ENCODE results near the gene UGT2B10.

Gene UGT2B10

GRCh38 chr4:68878048-68878447 is 62.3 kb downstream of the UGT2B10 start:
- DNase-seq (ENCODE audit: low spot score) (no peak), ATAC-seq (ENCODE audit: low read depth) (no peak)
- TF ChIP-seq, protein P1, sequence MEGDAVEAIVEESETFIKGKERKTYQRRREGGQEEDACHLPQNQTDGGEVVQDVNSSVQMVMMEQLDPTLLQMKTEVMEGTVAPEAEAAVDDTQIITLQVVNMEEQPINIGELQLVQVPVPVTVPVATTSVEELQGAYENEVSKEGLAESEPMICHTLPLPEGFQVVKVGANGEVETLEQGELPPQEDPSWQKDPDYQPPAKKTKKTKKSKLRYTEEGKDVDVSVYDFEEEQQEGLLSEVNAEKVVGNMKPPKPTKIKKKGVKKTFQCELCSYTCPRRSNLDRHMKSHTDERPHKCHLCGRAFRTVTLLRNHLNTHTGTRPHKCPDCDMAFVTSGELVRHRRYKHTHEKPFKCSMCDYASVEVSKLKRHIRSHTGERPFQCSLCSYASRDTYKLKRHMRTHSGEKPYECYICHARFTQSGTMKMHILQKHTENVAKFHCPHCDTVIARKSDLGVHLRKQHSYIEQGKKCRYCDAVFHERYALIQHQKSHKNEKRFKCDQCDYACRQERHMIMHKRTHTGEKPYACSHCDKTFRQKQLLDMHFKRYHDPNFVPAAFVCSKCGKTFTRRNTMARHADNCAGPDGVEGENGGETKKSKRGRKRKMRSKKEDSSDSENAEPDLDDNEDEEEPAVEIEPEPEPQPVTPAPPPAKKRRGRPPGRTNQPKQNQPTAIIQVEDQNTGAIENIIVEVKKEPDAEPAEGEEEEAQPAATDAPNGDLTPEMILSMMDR (IDR thresholded peaks at IDR 0.05; ENCODE audit: poor library complexity, severe bottlenecking) = no peak
- Histone ChIP-seq H3K27me3 (ENCODE audit: insufficient read depth, poor library complexity, severe bottlenecking) (no peaks in the 10 kb centered on the region), H3K36me3 (ENCODE audit: low read depth) (no peaks in the 10 kb centered on the region), H3K9me3 (ENCODE audit: severe bottlenecking) (no peaks in the 10 kb centered on the region), H3K27ac (ENCODE audit: poor library complexity, severe bottlenecking) (no peak overlapping the region), H3K4me1 (ENCODE audit: insufficient read depth, poor library complexity, severe bottlenecking) (peaks cover 17% of the 10 kb centered on the region), H3K4me3 (ENCODE audit: severe bottlenecking) (no peak overlapping the region)
